ENCODE measurements around the gene KANTR. TPM values are rescaled to one million over a fixed set of nuclear protein-coding genes. Genes with fewer than 3 reads are reported as not detected.

KANTR gene, protein sequence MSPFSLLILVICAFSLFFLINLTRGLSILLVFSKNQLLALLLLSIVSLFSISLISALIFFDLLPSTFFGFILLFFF
- 10 to 100 TPM; 13.7 to 35.5 (median 20.6) TPM for polyA plus RNA-seq (ENCODE audit: insufficient read depth in 1 of 5, insufficient read length in 5 of 5, low replicate concordance in 1 of 5)
- long read RNA-seq, donor 1, result 0 reads
- long read RNA-seq, donor 2, result 0 reads
- long read RNA-seq, donor 3, full-length matches to known transcripts, result 1 of 1 reads
- long read RNA-seq, donor 3, partial matches to known transcripts, result 0 of 1 reads
- long read RNA-seq, donor 3, other reads (novel, unspliced or antisense), result 0 of 1 reads
- long read RNA-seq, donor 4, partial matches to known transcripts, result 6 of 6 reads
- long read RNA-seq, donor 4, other reads (novel, unspliced or antisense), result 0 of 6 reads
- long read RNA-seq, donor 5, result 0 reads
- long read RNA-seq, donor 6, partial matches to known transcripts, result 14 of 22 reads
- long read RNA-seq, donor 6, other reads (novel, unspliced or antisense), result 7 of 22 reads
- long read RNA-seq, donor 7, partial matches to known transcripts, result 58 of 66 reads
- long read RNA-seq, donor 7, other reads (novel, unspliced or antisense), result 8 of 66 reads
- long read RNA-seq, donor 8, result 0 reads

DNA sequence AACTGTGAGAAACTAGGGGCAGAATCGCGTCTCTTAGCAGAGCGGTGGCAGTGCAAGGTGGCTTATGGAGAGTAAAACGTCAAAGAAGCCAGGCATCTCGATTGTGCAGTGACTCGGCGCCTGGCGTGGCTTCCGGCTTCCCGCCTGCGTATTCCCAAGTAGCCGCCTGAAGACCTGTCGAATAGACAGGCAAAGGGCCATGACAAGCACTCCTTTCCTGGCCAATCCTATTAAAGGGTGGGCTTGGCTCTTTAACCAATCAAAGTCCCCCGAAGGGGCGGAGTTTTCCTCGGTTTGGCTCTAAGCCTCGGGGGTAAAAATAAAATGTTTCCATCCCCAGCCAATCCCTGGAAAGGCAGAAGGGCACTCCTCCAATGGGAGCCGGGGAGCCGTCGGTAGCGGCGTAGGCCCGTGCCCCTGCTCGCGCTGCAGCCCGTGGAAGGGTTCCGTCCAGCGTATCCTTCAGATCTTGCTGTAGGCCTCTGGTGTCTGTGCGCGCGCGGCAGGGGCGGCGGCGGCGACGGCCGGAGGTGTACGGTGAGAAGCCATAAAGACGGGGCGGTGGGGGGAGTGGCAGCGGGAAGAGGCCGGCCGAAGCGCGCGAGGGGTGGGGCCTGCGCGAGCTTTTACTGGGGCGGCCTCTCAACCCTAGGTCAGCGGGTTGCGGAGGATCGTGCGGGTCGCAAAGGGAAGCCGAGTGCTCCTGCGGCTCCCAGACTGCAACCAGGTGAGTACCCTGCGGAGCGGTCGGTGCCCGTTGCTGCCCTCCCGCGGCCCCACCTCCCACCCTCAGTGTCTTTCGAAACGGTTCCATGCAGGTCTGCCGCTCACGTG is at the start of gene KANTR:
Gene KANTR (plus strand): TSS at position 395 of the 834 bp plus-strand sequence. CDS start 30,131 bp downstream, outside the sequence.
- DNase-seq, result peak; percentile 87 to 90

DNA sequence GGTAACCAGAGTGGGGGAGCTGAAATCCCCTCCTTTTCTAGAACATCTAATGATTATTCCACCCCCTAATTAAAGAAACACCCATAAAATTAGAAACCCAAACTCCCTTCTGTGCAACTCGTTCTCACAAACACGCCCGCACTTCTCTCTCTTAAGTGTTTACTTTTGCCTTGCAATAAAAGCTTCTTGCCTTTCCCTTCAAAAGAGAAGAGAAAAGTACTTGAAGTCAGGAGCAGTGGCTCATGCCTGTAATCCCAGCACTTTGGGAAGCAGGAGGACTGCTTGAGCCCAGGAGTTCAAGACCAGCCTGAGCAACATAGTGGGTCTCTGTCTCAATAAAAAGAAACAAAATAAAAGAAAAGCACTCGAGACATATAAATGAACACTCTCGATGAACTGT is 48.9 kb upstream of the KANTR start:
- DNase-seq, result peak; percentile 8 to 9

DNA sequence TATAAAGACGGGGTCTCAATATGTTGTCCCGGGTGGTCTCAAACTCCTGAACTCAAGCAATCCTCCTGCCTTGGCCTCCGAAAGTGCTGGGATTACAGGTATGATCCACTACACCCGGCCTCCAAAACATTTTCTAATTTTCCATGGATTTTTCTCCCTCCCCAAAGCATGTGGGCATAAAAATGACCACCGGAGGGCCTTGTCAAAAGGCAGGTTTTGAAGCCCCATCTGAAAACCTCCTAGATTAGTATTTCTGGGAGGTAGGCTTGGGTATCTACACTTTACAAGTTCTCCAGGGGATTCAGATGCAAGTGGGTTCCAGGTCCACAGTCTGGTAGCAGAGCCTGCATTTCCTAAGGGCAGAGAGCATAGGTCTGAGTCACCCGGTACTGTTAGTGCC is 46.7 kb upstream of the KANTR start:
- no peak for DNase-seq

DNA sequence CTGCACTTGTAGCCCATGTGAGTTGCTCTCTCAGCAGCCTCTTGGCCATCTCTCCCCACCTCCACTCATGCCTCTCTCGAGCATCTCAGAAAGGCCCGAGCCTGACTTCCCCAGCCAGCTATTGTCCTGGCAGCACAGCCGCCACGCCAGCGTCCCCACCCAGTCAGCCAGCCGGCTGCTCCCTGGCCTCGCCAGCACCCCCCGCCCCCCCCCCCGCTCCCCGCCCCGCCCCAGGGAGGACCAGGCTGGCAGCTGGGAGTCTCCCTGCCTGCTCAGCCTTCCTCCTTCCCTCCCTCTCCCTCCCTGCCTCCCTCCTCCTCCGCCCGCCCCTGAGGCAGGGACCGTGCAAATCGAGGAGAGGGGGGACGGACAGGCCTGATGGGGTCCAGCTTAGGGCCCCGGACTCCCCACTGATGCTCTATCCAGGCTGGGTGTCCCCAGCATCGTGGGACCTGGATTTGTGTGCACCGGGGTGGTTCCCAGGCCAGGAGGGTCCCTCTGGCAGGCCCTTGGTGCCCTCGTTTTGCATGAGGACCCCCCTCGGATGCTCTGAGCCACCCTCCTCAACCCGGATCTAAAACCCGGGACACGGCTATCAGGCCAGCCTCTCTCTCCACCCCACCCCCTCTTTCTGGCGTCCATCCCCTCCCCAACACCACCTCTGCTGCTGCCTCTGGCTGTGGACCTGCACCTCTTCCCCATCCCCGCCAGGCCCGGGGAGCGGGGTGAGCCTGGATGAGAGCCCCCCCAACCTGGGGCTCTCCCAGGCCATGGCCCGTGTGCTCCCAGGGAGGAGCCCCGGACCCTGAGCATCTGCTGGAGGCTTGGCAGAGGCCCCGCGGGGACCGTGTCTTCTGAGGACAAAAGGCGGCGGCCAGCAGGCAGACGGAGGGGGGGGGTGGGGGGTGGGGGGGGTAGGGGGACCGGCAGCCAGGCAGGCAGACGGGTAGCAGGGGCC is 45.5 kb upstream of the KANTR start, which contains the start of gene GPR173:
Gene GPR173 (plus strand): TSS at position 621 of the 958 bp plus-strand sequence. CDS start 27,833 bp downstream, outside the sequence.
- peak; percentile 55 to 74 for DNase-seq

DNA sequence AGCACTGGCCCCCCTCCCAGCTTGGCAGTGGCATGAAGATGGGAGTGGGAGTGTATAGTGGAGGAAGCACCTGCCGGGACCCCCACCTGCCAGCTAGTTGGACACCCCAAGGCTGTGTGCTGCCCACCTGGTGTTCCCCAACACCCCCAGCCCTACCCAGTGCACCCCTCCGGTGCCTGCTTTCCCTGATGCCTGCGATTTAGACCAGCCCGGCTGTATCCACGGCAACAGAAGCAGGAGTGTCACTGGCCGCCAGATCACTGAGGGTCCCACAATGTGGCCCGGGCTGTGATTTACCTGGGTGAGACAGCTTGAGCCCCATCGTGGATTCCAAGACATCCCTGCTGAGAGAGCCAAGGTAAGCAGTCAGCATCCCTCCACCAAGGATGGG is 44.8 kb upstream of the KANTR start:
- no peak for DNase-seq

DNA sequence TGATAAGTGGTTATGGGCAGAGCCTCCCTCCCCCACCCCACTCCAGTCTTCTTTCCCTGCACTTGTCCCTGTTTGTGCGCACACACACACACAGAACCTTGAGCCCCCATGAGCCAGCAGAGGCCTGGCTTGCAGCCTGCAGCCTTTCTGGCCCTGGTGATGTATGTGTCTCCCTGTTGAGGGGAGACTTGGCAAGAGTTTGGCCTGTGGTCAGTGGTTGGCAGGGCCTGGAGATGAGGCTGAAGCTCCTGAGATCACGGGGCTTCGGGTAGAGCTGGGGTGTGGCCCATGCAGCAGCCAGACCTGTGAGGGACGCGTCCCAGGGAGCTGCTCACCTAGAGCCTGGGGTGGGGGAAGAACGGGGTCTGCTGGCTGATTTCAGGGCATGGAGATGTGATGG is 43.1 kb upstream of the KANTR start:
- no peak for DNase-seq

DNA sequence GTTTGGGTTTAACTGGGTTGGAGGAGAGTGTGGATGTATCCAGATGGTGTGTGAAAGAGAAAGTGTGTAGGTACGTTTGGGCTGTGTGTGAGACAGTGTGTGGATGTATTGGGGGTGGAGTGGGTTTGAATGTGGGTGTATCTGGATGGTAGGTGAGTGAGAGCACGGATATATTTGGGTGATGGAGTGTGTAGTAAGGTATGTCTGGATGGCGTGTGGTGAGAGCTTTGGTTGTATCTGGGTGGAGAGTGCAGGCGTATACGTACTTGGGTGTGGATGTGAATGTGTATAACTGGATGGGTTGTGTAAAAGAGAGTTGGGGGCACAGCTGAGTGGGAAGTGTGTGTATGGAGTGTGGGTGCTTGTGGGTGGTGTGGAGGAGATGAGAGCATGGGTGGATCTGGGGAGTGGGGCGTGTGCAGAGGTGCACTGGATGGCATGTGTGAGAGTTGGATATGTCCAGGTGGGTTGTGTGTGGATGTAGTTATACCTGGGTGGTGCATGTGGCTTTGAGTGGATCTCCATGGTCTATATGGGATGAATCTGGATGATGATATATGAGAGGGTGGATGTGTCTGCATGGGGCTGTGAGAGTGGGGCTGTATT is 38.6 kb upstream of the KANTR start:
- DNase-seq, result no peak

DNA sequence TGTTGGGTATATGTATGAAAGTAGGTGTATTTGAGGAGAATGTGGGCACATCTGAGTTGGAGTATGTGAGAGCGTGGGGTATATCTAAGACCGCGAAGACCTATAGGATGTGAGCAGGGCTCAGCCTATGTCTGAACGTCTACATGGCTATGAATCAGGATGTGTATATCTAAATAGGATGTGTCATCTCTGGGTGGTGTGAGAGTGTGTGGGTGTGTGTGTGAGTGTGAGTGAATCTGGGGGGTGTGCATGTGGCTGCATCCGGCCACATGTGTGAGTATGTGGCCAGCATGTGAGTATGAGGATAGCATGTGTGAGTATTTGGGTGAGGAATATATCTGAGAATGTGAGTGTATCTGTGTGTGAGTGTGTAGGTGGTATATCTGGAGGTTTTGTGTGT is 37.6 kb upstream of the KANTR start:
- DNase-seq, result no peak

DNA sequence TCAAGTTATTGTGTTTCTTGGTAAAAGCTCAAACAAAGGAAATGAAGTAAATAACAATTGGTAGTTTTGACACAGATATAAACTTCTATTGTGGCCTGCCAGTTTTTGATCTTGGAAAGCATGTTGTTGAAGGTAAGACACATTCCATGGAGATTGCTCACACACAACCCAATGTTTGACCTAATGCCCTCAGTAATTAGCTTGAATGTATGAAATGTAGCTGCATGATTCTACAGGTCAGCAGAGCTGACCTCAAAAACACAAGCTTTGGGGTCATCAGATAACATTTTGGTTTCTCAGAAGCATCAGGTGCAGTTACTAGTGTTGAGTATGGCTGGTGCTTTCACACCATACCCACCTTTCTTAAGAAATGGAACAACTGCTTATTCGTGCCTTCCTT is 28.8 kb upstream of the KANTR start:
- no peak for DNase-seq

DNA sequence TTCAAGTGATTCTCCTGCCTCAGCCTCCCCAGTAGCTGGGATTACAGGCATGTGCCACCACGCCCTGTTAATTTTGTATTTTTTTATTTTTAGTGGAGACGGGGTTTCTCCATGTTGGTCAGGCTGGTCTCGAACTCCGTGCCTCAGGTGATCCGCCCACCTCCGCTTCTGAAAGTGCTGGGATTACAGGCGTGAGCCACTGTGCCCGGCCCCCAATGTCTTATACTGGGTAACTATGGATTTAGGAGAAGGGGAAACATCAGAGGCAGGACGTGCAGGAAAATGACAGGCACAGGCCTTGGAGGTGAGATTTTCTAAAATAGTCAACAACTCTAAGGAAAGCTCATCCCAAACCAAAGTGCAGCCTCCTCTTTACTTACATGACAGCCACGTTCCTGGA is 22.9 kb upstream of the KANTR start:
- no peak for DNase-seq

DNA sequence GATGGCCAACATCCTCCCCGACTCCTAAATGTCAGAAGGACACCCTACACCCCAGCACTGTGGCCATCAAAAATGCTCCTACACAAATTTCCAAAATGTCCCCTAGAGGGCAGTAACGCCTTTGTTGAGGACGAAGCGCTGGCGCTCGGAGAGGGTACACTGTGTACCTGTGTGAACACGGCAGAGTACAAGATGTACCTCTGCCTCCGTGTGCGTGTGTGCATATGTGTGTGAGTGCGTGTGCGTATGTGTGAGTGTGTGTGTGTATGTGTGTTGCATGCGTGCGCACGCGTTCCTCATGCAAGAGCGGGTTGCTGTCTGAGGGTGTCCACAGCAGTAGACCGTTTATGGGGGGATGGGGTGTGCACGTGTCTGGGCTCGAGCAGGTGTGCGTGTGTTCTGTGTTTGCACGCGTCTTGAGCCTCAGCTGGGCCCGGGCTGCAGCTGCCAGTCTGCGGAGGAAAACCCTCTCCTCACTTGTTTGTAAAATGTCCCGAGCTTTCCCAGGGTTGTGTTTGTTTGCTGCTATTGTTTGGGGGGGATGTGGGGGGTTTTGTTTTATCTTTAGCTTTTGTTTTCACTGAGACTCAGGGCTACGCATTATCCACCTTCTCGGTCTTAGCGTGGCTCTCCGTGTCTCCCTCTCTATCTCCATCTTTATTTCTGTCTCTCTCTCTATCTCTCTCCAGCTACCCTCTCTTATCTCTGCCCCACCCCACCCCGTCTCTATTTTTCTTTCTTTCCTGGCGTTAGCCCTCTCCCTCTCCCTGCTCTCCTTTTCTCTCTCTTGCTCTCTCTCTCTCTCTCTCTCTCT is 22.1 kb upstream of the KANTR start:
- DNase-seq, result peak; percentile 57 to 68

DNA sequence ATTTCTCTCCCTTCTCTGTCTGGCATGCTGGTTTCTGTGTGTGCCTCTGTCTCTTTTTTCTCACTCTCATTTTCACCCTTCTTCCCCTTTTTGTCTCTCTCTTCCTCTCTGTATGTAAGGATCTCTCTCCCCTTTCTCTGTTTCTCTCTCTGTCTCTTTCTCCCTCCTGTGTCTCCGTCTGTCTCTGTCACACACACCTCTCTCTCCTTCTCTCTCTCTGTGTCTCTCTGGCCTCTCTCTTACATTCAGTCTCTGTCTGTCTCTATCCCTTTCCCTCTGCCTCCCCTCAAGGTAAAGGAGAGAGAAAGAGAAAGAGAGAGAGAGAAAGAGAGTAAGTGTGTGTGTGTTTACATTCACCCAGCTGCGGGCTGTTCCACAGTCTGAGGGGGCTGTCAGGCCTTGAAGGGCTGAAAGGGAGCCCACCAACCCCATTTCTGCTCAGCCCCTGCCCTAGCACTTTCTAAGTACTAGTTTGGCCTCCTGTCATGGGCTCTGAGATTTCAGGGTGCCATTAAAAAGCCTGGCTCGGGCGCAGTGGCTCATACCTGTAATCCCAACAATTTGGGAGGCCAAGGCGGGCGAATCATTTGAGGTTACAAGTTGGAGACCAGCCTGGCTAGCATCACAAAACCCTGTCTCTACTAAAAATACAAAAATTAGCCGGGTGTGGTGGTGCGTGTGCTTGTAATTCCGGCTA is 21.4 kb upstream of the KANTR start:
- no peak for DNase-seq

DNA sequence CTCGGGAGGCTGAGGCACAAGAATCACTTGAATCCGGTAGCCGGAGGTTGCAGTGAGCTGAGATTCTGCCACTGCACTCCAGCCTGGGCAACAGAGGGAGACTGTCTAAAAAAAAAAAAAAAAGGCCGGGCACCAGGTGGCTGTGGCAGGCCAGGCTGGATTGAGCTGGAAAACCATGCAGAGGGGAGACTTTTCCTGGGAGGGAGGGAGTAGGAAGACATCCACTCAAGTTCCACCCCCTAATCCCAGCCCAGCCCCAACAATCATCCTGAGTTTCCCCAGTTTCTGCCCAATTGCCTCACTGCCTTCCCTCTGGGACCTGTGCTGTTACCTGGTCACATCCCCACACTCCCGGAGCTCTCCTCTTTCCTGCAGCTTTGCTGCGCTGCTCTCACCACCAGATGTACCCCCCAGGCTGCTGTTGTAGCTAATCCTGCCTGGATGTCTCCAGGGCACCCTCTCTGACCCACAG is 20.8 kb upstream of the KANTR start:
- DNase-seq, result no peak

DNA sequence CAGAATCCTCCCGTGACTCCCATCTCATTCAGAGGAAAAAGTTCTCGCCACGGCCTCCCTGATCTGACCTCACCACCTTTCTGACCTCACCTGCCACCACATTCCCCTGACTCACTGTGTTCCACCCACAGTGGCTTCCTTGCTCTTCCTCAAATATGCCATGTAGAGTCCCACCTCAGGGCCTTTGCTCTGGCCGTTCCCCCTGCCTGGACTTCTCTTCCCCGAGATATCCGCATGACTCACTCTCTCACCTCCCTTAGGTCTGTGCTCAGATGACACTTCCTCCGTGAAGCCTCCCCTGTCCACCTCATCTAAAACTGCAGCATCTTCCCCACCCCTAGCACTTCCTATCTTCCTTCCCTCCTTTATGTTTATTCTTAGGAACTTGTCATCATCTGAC is 18.9 kb upstream of the KANTR start:
- DNase-seq, result no peak

DNA sequence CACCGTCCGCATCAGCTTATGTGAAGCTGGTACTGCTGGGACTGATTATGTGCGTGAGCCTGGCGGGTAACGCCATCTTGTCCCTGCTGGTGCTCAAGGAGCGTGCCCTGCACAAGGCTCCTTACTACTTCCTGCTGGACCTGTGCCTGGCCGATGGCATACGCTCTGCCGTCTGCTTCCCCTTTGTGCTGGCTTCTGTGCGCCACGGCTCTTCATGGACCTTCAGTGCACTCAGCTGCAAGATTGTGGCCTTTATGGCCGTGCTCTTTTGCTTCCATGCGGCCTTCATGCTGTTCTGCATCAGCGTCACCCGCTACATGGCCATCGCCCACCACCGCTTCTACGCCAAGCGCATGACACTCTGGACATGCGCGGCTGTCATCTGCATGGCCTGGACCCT is 17.3 kb upstream of the KANTR start:
- DNase-seq, result no peak

DNA sequence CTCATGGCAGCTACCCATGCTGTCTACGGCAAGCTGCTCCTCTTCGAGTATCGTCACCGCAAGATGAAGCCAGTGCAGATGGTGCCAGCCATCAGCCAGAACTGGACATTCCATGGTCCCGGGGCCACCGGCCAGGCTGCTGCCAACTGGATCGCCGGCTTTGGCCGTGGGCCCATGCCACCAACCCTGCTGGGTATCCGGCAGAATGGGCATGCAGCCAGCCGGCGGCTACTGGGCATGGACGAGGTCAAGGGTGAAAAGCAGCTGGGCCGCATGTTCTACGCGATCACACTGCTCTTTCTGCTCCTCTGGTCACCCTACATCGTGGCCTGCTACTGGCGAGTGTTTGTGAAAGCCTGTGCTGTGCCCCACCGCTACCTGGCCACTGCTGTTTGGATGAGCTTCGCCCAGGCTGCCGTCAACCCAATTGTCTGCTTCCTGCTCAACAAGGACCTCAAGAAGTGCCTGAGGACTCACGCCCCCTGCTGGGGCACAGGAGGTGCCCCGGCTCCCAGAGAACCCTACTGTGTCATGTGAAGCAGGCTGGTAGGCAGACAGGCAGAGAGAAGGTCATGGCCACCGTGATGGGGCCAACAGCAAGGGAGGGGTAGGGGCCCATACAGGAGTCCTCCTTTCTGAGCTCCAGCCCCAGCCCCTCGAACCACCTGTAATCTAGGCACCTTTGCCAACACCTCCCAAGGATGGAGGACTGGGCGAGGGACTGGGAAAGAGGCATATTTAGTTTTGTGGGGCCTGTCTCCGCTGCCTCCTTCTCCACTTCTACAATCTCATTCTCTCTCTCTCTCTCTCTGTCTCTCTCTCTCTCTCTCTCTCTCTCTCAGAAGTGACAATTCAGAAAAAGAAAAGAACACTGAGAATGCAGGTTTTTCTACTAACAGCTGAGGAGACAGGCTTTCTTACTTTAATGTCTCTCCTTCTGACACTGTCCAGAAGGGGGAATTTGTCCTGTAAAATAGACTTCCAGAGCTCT is 16.4 kb upstream of the KANTR start:
- DNase-seq, result no peak

DNA sequence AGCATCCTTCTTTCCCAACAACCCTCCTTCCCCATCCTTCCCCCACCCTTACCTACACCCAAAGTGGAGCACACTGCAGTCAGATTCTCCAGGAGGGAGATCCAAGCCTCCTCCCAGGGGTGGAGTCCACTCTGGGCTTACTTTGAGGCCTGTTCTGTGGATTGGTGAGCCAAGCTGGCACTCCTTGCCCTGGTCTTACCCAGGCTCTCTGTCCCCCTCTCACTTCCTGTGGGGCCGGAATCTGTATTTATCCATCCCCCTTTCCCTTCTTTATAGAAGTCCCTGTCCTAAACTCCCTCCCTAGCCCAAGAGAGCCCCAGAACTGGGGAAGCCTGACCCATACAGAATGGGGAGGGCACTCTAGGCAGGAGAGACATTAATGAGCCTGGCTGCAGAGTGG is 15.0 kb upstream of the KANTR start:
- no peak for DNase-seq
